ENCODE data around the gene SKIL. TPM values are rescaled to one million over a fixed set of nuclear protein-coding genes. Genes with fewer than 3 reads are reported as not detected.

SKIL gene
- total RNA-seq, 1 experiment from 2014 or later = 94.2 TPM

DNA sequence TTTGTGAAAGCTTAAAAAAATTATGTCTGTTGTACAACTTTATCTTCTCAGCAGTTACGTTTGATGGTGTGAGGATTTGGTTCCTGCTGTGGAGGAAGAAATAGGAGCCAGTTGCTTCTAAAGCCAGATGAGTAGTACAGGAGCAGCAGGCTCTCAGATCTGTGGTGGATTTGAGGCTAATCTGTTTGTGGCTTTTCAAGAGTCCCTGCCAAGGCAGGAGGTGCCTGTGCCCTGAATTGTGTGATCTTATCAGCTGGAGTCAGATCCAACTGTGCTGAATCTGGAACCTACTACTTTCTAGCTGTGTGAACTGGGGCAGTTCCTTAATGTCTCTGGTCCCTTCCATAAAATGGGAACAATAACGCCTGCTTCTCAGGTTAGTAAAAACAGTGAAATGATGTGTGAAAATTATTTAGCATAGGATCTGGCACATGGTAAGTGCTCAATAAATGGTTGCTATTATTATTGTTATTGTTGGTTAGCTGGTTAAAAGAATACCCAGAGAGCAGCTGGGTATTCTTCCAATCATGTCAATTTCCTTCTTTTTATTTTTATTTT is 68.8 kb downstream of the SKIL start:
- ChIA-PET CTCF (interaction anchor here (0.7 kb wide), 1 partner anchor 312 kb away, joined by 3 read pairs; no protein-coding TSS in a partner anchor), POLR2A (no interaction called here)
- DNase-seq (ENCODE audit: low read depth, low spot score) (no peak), ATAC-seq (no peak)
- H3K4me1 ChIP-seq (ENCODE audit: control insufficient read depth, insufficient read depth, low read length) = no peaks in the 10 kb centered on the region
- TF ChIP-seq REST (IDR thresholded peaks at IDR 0.05; ENCODE audit: insufficient read depth in 1 of 2, low read depth in 2 of 2, low read length in 1 of 2) (no peak), TCF7L2 (IDR thresholded peaks at IDR 0.05; ENCODE audit: low read depth, low read length) (no peak)
- H3K27me3 ChIP-seq (ENCODE audit: control insufficient read depth, insufficient read depth, low read length) = peaks cover 2% of the 10 kb centered on the region; the same call in 1 of the 2 replicates
- no TSS peak for BruUV-seq (replicated peaks)
- intact Hi-C loops (cut with micrococcal nuclease; ENCODE audit: unreplicated experiment) (no loop called here), in situ Hi-C loops (cut with HindIII; ENCODE audit: low pct_unique_long_range_greater_than_20kb, low sequenced_read_pairs) (no loop called here)
- H3K27ac ChIP-seq (ENCODE audit: low read length) = no peak overlapping the region
- no peak overlapping the region for H3K4me3 ChIP-seq (ENCODE audit: low read depth in 2 of 2, low read length in 2 of 2)
- no peaks in the 10 kb centered on the region for H3K9me3 ChIP-seq (ENCODE audit: control insufficient read depth, insufficient read depth, low read depth, low read length)
- H3K36me3 ChIP-seq (ENCODE audit: control insufficient read depth, insufficient read depth, low read length) = no peaks in the 10 kb centered on the region

DNA sequence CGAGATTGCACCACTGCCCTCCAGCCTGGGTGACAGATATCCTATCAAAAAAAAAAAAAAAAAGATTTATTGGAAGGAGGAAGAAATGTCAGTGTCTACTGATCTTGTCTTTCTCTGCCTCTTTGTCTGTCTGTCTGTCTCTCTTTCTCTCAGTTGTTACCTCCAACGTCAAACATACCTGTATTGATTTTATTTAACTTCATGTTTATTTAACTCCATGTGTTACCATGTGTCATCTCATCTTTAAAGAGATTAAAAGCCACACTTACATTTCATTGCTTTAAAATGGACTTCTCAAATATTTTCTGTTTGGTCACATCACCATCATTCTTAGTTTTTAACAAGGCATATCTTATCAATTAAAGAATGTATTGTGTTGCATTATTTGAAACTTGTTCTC is 70.6 kb downstream of the SKIL start:
- Histone ChIP-seq H3K4me3 (ENCODE audit: low read depth in 2 of 2, low read length in 2 of 2) (no peak overlapping the region), H3K4me1 (ENCODE audit: control insufficient read depth, insufficient read depth, low read length) (no peaks in the 10 kb centered on the region), H3K9me3 (ENCODE audit: control insufficient read depth, insufficient read depth, low read depth, low read length) (no peaks in the 10 kb centered on the region), H3K27me3 (ENCODE audit: control insufficient read depth, insufficient read depth, low read length) (peaks cover 2% of the 10 kb centered on the region; the same call in 1 of the 2 replicates), H3K36me3 (ENCODE audit: control insufficient read depth, insufficient read depth, low read length) (no peaks in the 10 kb centered on the region), H3K27ac (ENCODE audit: low read length) (no peak overlapping the region)
- in situ Hi-C loops (cut with HindIII; ENCODE audit: low pct_unique_long_range_greater_than_20kb, low sequenced_read_pairs) (no loop called here), intact Hi-C loops (cut with micrococcal nuclease; ENCODE audit: unreplicated experiment) (no loop called here)
- ATAC-seq (no peak), DNase-seq (ENCODE audit: low read depth, low spot score) (no peak)
- BruUV-seq (replicated peaks) = no TSS peak
- ChIA-PET CTCF (no interaction called here), POLR2A (no interaction called here)
- no peak for TF ChIP-seq POLR2AphosphoS5 (IDR thresholded peaks at IDR 0.05; ENCODE audit: low read depth, low read length)
- no peak for TF ChIP-seq REST (IDR thresholded peaks at IDR 0.05; ENCODE audit: insufficient read depth in 1 of 2, low read depth in 2 of 2, low read length in 1 of 2)
- no peak for TF ChIP-seq SIN3A (IDR thresholded peaks at IDR 0.05; ENCODE audit: borderline replicate concordance, insufficient read depth, low read depth, low read length)
- TF ChIP-seq, protein P1, sequence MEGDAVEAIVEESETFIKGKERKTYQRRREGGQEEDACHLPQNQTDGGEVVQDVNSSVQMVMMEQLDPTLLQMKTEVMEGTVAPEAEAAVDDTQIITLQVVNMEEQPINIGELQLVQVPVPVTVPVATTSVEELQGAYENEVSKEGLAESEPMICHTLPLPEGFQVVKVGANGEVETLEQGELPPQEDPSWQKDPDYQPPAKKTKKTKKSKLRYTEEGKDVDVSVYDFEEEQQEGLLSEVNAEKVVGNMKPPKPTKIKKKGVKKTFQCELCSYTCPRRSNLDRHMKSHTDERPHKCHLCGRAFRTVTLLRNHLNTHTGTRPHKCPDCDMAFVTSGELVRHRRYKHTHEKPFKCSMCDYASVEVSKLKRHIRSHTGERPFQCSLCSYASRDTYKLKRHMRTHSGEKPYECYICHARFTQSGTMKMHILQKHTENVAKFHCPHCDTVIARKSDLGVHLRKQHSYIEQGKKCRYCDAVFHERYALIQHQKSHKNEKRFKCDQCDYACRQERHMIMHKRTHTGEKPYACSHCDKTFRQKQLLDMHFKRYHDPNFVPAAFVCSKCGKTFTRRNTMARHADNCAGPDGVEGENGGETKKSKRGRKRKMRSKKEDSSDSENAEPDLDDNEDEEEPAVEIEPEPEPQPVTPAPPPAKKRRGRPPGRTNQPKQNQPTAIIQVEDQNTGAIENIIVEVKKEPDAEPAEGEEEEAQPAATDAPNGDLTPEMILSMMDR (IDR thresholded peaks at IDR 0.05) = no peak
- no peak for TF ChIP-seq TCF7L2 (IDR thresholded peaks at IDR 0.05; ENCODE audit: low read depth, low read length)
